HG03439 (cell line): Measurements from ENCODE around the gene HOXD10.

Source experiments
- ATAC-seq: cut with Tn5 transposase; IDR thresholded peaks from one replicate; pipeline ENCODE4 v1.9.1; 2021; ENCODE audit warnings: mild to moderate bottlenecking, moderate library complexity; ENCODE audit not compliant: unreplicated experiment

The HOXD10 gene

DNA sequence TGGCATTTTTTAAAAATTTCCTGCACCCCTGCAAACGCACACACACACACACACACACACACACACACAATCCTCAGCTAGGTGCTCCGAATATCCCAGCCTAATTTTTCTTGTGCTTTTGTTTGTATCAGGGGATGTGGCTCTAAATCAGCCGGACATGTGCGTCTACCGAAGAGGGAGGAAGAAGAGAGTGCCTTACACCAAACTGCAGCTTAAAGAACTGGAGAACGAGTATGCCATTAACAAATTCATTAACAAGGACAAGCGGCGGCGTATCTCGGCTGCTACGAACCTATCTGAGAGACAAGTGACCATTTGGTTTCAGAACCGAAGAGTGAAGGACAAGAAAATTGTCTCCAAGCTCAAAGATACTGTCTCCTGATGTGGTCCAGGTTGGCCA lies 22.2 kb upstream of the HOXD10 start:
- ATAC-seq = no peak

DNA sequence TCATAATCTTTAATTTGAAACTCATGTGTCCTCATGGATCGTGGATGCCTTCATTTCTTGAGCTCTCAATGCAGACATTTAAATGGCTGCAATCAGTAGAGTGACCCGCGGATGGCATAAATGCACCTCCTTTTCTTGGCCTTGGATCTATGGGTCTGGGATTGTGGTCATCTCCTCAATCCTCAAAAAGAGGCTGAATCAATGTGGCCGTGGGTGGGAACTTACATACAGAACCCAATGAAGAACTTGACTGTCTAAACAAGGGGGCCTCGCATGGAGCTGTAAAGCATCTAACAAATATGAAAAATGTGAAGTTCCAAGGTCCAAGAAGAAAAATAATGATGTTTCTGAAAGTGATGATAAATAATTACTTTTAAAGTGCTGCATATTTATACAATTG lies 21.2 kb upstream of the HOXD10 start:
- ATAC-seq = no peak

DNA sequence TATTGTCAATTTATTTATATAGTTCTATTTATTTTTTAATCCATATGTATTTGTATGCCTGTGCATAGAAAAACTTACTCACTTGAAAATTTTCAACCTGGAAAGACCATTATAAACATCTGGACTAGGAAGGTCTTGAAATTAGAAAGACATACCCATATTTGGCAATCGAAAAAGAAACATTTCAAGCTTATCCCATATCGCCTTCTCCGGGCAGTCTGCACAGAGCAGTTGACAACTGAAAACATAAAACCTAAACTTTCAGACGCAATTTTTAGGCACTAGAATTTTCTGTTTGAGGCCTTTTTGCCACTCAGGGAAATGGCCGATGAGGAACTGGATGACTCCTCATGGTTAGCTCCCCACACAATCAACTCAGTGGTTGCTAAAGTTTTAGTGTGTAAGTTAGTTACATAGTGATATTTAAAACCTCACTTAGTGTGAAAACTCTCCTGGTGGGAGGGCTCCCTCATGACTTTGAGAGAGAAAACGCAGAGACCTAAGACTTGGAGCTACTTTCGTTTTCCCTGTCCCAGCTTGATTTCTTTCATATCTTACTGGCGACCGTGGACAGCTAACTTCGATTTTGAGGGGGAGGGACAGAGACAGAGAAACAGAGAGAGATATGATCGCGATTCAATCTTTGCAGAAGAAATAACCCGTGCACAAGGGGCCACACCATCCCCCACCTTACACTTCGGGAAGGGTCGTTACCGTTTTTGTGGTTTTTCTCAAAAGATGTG lies 20.2 kb upstream of the HOXD10 start:
- no peak for ATAC-seq

DNA sequence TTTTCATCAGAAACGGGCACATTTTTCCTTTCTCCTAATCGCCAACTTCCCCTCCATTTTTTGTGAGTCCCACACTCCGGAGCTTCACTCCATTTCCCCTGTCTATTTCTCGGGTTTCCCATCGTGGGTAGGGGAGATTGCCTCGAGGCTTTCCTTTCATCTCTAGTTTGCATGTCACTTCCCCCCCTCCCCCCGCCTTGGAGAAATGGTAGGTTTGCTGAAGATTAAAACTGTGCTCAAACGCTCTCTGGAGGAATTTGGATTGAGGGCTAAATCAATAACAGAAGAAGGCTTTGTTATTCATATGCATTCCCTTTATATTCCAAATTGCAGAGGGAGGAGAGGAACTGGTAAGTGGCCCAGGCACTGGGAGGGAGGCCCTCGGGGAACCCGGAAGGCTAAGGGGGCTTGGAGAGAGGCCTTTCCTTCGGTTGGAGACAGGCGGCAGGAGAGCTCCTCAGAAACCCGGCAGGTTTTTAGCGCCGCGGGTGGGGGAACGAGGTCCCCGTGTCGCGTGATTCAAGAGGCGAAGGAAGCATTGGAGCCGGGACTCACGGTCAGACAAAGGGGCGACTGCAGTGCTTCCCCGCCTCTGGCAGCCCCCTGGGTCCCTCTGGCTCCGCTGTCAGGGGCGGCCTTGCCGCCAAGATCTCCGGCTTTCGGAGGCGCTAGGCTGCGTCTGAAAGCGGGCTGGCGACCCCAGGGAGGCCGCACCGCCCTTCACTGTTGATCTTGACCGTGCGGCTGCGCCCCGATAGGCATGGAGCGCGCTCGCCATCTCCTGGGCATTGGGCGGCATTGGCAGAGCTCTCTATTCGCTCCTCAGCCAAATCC lies 19.4 kb upstream of the HOXD10 start:
- peak; percentile 90 for ATAC-seq

DNA sequence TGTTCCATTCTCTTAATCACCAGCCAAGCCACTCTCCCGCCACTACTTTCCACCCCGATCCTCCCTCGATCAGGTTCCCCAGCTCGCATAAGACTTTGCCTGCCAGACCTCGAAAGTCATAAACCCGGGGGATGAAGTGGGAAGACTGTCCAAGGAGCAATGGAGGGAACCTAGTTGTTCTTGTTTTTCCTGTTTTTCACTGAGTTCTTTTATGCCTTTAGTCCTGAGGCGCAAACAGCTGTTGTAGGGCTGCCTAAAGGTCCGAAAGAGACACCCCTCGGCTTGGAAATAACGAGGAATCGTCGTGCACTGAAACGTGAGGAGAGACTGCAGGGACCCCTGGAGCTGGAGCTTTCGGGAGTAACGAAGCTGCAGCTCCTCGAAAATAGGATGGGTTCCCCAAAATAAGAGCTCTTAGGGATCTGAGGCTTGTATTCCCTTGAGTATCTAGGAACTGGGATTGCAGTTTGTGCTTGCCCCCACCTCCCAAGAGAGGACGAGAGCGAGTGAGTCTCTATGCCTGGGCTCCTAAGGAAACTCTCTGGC lies 18.7 kb upstream of the HOXD10 start:
- ATAC-seq = no peak

DNA sequence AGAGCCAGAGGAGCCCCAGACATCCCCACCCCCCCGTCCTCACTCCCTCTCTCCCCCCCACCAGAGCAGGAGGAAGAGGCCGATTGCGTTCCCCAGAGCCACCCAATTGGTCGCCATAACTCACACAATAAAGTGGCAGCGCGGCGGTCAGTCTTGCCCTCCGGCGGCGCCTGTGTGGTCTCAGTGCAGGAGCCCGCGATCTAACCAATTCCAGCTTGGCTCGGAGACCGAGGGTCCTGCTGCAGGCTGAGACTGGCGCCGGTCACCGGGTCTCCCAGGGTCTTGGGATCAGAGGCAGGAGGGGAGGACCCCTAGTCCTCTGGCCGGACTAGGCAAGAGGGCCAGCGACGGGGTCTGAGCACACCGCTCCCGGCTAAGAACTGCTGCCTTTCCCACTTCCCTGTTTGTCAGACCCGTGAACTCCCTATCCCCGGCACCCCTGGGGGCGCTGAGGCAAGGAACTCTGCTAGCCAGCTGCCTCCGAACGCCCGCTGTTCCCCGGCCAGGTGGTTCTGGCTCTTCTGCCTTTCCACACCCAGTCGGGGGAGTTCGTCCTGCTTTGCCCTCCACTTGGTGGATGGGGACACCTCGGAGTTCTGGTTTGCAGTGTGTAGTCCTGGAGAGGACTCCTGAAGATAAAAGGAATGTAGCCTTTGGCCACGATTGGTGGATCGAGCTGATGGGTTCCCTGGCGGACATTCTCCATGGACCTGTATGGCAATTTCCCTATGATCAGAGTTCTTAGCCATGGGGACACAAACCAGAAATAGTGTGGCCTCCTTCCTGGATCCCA lies 18.0 kb upstream of the HOXD10 start:
- ATAC-seq = no peak

DNA sequence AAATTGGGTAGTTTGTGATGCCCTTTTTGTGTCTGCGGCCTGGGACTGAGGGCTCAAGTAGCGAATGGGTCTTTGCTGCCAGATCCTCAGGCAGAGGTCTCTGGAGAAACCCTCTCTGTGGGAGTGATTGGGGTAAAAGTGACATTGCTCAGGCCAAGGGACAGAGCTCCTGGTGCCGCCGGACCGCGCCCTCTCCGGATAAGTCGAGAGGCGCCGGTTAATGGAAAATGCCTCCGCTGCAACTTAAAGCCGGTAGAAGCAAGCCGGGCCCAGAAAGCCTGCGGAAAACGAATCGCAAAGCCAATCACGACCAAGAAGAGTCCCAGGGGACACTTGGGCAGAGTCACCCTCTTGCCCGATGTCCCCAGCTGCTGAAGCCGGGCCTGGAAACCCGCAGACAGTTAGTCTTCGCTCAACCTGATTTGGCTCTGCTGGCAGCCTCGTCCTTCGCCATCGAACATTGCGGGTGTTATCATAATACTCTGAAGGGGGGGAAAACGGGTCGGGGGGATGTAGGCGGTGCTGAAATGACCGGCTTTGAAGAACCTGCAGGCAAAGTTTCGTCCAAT lies 17.3 kb upstream of the HOXD10 start:
- no peak for ATAC-seq

DNA sequence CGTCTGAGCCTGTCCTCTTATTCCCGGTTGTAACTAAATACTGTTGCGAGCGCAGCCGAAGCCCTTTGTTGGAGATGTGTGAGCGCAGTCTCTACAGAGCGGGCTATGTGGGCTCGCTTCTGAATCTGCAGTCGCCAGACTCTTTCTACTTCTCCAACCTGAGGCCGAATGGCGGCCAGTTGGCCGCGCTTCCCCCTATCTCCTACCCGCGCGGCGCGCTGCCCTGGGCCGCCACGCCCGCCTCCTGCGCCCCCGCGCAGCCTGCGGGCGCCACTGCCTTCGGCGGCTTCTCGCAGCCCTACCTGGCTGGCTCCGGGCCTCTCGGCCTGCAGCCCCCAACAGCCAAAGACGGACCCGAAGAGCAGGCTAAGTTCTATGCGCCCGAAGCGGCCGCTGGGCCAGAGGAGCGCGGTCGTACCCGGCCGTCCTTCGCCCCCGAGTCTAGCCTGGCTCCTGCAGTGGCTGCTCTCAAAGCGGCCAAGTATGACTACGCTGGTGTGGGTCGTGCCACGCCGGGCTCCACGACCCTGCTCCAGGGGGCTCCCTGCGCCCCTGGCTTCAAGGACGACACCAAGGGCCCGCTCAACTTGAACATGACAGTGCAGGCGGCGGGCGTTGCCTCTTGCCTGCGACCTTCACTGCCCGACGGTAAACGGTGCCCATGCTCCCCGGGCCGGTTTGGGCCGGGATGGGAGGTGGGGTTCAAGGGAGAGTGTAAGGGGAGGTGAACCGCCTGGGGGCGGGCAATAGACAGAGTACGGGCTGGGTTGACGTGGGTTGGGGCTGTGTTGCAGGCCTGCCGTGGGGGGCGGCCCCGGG lies 16.6 kb upstream of the HOXD10 start, which contains the start of gene HOXD12:
TSS of gene HOXD12 (plus strand) at position 68 of the 819 bp plus-strand sequence. CDS start at position 75, 7 bp downstream.
- no peak for ATAC-seq

DNA sequence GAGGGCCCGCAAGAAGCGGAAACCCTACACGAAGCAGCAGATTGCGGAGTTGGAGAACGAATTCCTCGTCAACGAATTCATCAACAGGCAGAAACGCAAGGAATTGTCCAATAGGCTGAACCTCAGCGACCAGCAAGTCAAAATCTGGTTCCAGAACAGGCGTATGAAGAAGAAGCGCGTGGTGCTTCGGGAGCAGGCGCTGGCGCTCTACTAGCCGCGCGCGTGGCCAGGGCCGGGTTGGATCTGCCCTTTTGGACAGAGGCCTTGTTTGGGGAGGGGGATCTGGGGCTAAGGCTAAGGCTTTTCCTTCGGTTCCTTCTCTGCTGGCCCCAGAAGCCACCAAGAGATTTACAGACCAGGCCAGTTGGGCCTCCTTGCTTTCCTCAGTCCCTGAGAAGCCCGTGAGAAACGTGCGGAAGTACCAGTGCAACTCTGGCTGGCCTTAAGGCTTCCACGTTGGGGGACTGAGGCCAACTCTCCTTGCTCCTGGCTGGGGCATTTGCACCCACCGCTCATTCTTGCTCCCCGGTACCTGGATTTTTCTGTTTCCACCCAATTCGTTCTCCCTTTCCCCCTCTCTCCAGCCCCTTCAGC lies 15.9 kb upstream of the HOXD10 start:
- ATAC-seq = no peak

DNA sequence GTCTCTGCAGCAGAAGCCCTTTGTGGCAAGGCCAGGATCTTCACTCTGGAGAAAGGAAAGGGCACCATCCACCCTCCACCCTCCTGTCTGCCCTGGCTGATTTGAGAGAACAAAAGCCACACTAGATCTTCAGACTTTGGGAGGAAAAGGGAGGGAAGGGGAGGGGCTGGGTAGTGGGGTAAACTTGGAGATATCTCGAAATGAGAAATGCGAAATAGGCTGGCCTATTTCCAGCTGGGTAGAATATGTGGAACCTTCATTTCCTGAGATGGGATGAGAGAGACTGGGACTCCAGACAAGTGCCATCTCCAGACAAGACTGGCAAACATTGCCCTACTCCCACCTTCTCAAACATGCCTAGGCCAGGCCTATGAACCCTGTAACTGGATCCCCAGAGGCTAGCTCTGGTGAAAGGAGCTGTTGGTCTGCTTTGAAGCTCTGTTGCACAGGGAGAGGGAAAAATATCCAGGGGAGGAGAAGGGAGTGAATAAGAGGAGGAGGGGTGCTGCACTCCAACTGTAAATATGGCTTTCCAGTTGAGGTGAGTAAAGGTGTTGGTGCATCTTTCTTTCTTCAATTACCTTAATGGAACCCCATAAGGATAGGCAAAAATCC lies 15.3 kb upstream of the HOXD10 start:
- ATAC-seq = no peak

DNA sequence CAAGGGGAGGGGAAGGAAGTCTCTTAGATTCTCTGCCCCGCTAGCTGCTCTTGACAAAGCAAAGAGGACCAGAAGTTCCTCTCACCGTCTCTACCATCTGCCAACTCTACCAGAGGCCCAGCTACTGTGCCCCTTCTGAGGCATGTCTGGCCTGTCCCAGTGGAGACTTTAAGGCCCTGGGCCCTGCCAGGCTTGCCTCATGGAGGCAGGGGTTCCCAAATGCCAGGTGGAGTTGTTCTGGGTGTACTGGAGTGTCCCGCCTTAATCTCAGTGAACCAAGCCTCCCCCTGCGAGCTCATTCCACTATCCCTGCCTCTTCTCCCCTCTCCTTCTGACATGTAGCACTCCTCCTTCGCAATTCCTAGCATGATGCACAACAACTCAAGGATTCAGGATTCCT lies 14.7 kb upstream of the HOXD10 start:
- ATAC-seq = no peak

DNA sequence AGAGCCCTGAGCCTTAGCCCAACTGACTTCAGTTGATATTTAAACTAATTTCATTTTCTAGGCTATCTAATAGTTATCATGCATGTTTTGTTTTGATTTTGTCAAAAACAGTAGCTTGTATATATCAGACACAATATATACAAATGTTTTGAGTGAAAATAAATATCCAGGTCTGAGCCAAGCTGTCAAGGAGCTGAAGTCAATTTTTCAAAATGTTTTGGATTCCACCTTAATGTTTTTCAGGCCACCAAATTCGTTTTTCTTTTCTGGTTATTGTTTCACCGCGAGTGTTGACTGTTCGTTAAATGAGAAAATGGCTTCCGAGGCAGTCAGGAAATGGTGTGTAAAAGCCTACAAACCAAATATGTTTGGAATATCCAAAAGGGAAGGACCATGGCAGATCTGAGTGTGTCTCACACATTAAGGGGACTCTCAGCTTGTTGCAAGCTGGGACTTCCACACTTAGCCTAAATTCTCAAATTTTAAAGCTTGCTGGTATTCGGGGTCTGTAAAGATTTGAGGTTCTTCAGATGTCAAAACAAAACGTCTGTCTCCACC lies 14.2 kb upstream of the HOXD10 start:
- ATAC-seq = no peak

DNA sequence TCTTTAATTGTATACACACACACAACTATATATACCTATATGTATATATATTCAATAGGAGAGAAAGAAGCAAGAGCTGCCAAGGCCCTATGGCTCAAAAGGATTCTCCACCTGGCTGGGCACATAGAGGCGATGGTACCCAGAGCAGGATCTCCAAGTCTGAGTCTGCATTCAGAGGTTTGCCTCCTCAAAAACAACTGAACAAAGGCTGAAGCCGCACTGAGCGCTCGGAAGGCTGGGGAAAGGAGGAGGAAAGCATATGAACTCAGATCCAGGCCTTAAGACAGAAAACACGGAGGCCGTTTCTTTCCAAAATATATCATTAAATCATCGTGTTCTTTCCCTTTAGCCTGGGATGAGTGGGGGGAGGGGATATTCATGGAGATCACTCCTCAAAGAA lies 13.4 kb upstream of the HOXD10 start:
- no peak for ATAC-seq

DNA sequence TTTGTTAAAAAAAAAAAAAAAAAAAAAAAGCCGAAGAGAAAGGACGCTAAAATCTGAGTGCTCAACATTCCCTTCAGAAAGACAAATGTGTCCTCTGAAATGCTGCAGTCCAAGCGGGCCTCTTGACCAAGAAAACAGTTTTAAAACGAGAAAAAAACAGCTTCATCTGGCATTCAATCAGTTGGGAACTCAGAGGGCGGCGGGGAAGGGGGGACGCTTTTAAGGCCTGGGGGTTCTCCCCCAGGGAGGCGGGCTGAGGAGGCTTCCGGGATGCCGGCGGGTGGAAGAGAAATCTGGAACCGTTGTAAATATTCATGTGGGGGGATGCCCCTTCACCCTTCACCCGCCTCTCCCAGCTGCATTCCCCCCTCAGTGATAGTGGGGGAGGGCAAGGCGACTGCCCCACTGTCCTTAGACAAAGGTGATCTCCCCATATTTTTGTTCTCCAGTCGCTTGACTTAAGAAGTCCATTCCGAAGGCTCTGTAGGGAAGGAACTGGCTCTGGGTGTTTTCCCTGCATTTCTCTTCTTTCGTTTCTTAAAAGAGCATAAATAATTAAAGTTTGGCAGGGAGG lies 12.7 kb upstream of the HOXD10 start:
- no peak for ATAC-seq

DNA sequence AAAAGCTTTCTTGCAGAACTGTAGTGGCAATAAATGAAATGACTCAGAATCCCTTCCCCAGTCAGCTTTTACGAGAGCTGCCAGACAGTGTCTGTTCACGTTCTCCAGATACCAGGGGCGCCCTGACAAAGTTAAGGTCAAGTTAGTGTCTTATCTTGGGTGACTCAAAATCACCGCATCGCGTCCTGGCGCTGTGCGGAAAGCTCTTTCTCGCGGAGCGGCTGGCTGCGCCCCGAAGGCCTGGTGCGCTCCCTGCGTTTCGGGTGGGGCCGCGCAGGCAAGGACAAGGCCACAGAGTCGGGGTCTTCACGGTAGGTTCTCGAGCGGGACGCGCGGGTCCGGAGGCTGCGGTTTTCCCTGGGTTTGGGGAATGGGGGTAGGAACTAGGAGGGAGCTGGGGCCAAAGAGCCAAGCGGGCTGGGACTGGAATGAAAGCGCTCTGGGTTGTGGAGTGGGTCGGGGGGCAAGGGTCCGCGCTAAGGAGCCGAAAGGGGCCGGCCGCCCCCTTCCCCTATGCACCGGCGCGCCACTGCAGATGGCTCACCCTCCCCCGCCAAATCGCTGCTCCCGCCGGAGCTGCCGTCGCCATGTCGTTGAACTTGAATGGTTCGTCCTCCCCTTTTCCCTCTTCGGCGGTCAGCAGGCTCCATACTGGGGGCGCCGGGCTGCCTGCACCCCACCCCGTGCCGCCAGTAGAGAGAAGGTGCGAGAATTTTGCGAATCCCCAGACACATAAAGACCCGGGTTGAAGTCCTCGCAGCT lies 12.1 kb upstream of the HOXD10 start:
- ATAC-seq = no peak

DNA sequence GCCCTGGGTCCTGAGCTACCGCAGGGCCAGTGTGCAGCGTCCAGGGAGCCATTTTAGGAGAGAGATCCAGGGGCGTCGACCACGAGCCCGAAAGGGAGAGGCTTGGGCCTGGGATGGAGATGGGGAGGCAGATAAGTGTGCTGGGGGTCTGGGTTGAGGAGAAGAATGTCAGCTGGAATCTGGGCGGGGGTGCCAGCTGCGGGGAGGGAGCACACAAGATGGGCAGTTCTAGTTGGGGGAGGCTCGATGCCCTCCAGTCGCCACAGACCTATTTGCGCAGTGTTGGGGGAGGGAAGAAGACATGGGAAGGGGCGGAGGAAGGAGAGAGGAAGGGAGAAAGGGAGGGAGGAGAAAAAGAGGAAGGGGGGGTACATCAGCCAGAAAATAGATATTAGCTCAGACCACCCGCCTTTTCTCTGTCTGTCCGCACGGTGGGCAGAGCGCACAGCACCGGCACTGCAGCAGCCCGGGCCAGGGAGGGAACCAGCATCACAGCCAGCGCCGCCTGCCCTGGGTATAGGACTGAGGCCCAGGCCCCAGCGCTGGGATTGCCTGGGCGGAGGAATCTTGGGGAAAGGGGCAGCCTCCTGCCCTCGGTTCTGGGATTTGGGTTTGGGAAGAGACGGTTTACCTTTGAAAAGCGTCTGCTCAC lies 11.4 kb upstream of the HOXD10 start:
- no peak for ATAC-seq
